Type B pancreatic cell (in vitro differentiated cells): Measurements from ENCODE around the gene PRKD1. TPM values are rescaled to one million over a fixed set of nuclear protein-coding genes. Genes with fewer than 3 reads are reported as not detected.
"Not testable (repeated sequence)": the region's sequence is repeated elsewhere in the genome, so short reads cannot be mapped to it uniquely, and the experiment has no call there.

Experiments
- DNase-seq: peaks from one replicate; pipeline ENCODE4 v3.0.0; 2021; ENCODE audit warnings: mixed read lengths; ENCODE audit not compliant: unreplicated experiment; ENCODE audit errors: extremely low spot score
- H3K27ac Mint-ChIP-seq: 2 replicates; pipeline ENCODE4 v1.8.0; 2021; ENCODE audit warnings: mild to moderate bottlenecking, mixed read lengths
- H3K27me3 Mint-ChIP-seq: 2 replicates; pipeline ENCODE4 v1.8.0; 2021; ENCODE audit warnings: mixed read lengths
- H3K36me3 Mint-ChIP-seq: 2 replicates; pipeline ENCODE4 v1.8.0; 2021; ENCODE audit warnings: mixed read lengths
- H3K4me1 Mint-ChIP-seq: one replicate; pipeline ENCODE4 v1.8.0; 2021; ENCODE audit warnings: mixed read lengths; ENCODE audit not compliant: unreplicated experiment
- H3K4me3 Mint-ChIP-seq: 2 replicates; pipeline ENCODE4 v1.8.0; 2021; ENCODE audit warnings: mild to moderate bottlenecking, mixed read lengths
- H3K9me3 Mint-ChIP-seq: 2 replicates; pipeline ENCODE4 v1.8.0; 2021; ENCODE audit warnings: mixed read lengths
- total RNA-seq: library from RNA; stranded (reverse); gene quantifications from 2 replicates; pipeline ENCODE4 v1.2.1, GENCODE V29; 2021; ENCODE audit warnings: low replicate concordance
- TF ChIP-seq, protein P1 (sequence below): fragments of 200-600 bp; sonication (generic); conservative IDR thresholded peaks from 2 replicates; pipeline ENCODE4 v1.5.0; 2021; ENCODE audit warnings: antibody characterized with exemption, mild to moderate bottlenecking

Gene PRKD1
- total RNA-seq, 1 donor from 2014 or later = 16.3 TPM

DNA sequence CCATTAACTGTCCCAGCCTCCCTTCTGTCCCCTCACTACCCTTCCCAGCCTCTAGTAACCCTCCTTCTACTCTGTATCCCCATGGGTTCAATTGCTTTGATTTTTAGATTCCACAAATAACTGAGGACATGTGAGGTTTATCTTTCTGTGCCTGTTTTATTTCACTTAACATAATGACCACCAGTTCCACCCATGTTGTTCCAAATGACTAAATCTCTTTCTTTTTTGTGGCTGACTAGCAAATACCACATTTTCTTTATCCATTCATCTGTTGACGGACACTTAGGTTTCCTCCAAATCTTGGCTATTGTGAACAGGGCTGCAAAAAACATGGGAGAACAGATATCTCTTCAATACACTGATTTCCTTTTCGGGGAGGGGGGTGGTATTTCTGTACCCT, 65.7 kb downstream of the PRKD1 start:
- Mint-ChIP-seq H3K36me3 (peaks cover 3% of the 10 kb centered on the region), H3K4me1 (no peaks in the 10 kb centered on the region), H3K9me3 (peaks cover 7% of the 10 kb centered on the region), H3K27me3 (no peaks in the 10 kb centered on the region), H3K4me3 (no peak overlapping the region), H3K27ac (no peak overlapping the region)
- DNase-seq = no peak
- TF ChIP-seq, protein P1, sequence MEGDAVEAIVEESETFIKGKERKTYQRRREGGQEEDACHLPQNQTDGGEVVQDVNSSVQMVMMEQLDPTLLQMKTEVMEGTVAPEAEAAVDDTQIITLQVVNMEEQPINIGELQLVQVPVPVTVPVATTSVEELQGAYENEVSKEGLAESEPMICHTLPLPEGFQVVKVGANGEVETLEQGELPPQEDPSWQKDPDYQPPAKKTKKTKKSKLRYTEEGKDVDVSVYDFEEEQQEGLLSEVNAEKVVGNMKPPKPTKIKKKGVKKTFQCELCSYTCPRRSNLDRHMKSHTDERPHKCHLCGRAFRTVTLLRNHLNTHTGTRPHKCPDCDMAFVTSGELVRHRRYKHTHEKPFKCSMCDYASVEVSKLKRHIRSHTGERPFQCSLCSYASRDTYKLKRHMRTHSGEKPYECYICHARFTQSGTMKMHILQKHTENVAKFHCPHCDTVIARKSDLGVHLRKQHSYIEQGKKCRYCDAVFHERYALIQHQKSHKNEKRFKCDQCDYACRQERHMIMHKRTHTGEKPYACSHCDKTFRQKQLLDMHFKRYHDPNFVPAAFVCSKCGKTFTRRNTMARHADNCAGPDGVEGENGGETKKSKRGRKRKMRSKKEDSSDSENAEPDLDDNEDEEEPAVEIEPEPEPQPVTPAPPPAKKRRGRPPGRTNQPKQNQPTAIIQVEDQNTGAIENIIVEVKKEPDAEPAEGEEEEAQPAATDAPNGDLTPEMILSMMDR = no peak

DNA sequence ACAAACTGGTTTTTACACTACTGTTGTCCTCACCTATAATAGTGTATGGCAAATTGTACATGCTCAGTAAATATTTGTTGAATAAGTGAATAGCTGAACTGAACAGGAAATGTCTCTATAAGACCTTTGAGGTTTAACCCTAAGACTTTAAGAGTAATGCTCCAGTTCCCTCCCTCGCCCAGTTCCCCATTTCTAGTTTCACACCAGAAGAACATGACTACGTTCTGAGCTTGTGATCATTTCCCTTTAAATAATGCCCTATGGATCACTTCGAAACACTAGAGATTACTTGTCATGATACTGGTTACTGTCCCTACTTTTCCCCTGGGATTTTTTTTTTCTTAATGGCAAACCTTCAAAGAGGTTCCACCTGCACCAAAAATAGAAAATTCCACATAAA, 69.3 kb downstream of the PRKD1 start:
- Mint-ChIP-seq H3K4me3 (no peak overlapping the region), H3K4me1 (no peaks in the 10 kb centered on the region), H3K36me3 (peaks cover 14% of the 10 kb centered on the region), H3K27ac (no peak overlapping the region), H3K27me3 (no peaks in the 10 kb centered on the region), H3K9me3 (peaks cover 20% of the 10 kb centered on the region)
- DNase-seq = no peak
- TF ChIP-seq, protein P1 = no peak

DNA sequence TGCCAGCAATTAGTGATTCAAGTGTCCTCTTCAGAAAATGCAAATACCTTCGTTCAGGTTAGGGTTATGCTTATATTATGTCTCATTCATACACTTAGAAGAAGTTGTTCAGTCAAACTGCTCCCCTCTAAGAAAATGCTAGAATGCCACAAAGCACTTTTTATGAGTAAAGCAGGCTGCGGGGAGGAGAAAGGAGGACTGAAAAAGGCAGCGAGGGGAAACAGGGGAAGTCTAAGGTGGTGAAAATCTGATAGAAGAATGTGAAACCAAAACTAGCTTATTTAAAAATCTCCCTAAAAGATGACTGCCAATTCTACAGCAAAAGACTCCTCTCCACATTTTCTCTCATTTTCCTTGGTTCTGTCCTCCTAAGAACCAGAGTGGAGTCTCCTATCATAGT, 70.1 kb downstream of the PRKD1 start:
- DNase-seq = no peak
- Mint-ChIP-seq H3K4me1 (no peaks in the 10 kb centered on the region), H3K4me3 (no peak overlapping the region), H3K27me3 (no peaks in the 10 kb centered on the region), H3K36me3 (peaks cover 14% of the 10 kb centered on the region), H3K27ac (no peak overlapping the region), H3K9me3 (peaks cover 20% of the 10 kb centered on the region)
- TF ChIP-seq, protein P1 = no peak

GRCh38 chr14:29856516-29856915, 71.1 kb downstream of the PRKD1 start:
- Mint-ChIP-seq H3K4me3 (no peak overlapping the region), H3K9me3 (peaks cover 20% of the 10 kb centered on the region), H3K27ac (no peak overlapping the region), H3K36me3 (peaks cover 14% of the 10 kb centered on the region), H3K4me1 (no peaks in the 10 kb centered on the region), H3K27me3 (no peaks in the 10 kb centered on the region)
- TF ChIP-seq, protein P1 = no peak
- no peak for DNase-seq

GRCh38 chr14:29853691-29854090, 74.0 kb downstream of the PRKD1 start:
- not testable (repeated sequence) for H3K27me3 Mint-ChIP-seq, DNase-seq, H3K27ac Mint-ChIP-seq, H3K4me3 Mint-ChIP-seq, H3K4me1 Mint-ChIP-seq
- peaks cover 14% of the 10 kb centered on the region for H3K36me3 Mint-ChIP-seq
- peaks cover 20% of the 10 kb centered on the region for H3K9me3 Mint-ChIP-seq

DNA sequence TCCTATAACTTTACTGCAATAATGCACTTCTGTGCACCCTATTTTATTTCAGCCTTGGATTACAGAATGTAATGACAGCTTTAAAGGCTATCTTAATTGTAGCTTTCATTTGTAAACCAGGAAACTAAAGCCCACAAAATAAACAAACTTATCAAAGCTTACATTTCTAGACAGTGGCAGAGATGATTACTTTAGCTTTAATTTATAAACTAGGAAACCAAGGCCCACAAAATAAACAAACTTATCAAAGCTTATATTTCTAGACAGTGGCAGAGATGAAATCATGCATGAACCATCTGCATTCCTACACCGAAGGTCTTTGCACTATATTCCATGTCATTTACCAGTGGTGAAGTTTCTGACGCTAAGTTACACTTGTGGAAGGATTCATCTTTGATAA, 74.4 kb downstream of the PRKD1 start:
- no peak overlapping the region for H3K4me3 Mint-ChIP-seq
- TF ChIP-seq, protein P1 = no peak
- DNase-seq = no peak
- no peak overlapping the region for H3K27ac Mint-ChIP-seq
- H3K27me3 Mint-ChIP-seq = no peaks in the 10 kb centered on the region
- peaks cover 13% of the 10 kb centered on the region for H3K36me3 Mint-ChIP-seq
- peaks cover 17% of the 10 kb centered on the region for H3K9me3 Mint-ChIP-seq
- H3K4me1 Mint-ChIP-seq = no peaks in the 10 kb centered on the region
